Ovary (tissue), 9 donors: ENCODE data around the gene SLC25A11. TPM values are rescaled to one million over a fixed set of nuclear protein-coding genes. Genes with fewer than 3 reads are reported as not detected.
A peak's percentile ranks its signal among the peaks of the same experiment; 100 is the strongest.

Experiments used
- DNase-seq, 5 donors: peaks; one replicate each; pipeline ENCODE4 v3.0.0-alpha.2; 2019 to 2020
- H3K27ac ChIP-seq, 2 donors: fragments of 200-600 bp; one replicate each; pipeline versions ENCODE4 v1.5.1 to v1.8.0; 2019 to 2022
- H3K27me3 ChIP-seq: fragments of 200-600 bp; one replicate; pipeline ENCODE4 v1.8.0; 2022
- H3K36me3 ChIP-seq: fragments of 200-600 bp; sonication (generic); one replicate; pipeline ENCODE4 v1.5.1; 2019
- H3K4me1 ChIP-seq: one replicate; pipeline ENCODE4 v1.8.1; 2013; ENCODE audit warnings: mild to moderate bottlenecking, moderate library complexity; ENCODE audit not compliant: insufficient read depth
- H3K4me3 ChIP-seq: fragments of 200-600 bp; sonication (generic); one replicate; pipeline ENCODE4 v1.5.1; 2017
- H3K9me3 ChIP-seq, 2 donors: fragments of 200-600 bp in 1 of 2; sonication (generic) in 1 of 2; one replicate each; pipeline versions ENCODE4 v1.5.1 to v1.8.1; 2013 to 2019; ENCODE audit warnings: mild to moderate bottlenecking in 1 of 2, moderate library complexity in 1 of 2
- EP300 ChIP-seq: sonication (generic); formaldehyde crosslinking; IDR thresholded peaks from one replicate; pipeline ENCODE4 v1.6.1; 2017; ENCODE audit warnings: antibody characterized with exemption
- POLR2A ChIP-seq: fragments of 450-650 bp; IDR thresholded peaks from one replicate; pipeline ENCODE4 v1.6.1; 2017; ENCODE audit warnings: antibody characterized with exemption, mild to moderate bottlenecking, moderate library complexity
- WGBS, 3 donors: extraction: QIAGEN DNeasy Blood & Tissue Kit in 1 of 3; methylation state at CpG; one replicate each; pipeline versions ENCODE4 v1.1.5 to v1.1.7; 2013 to 2017; 5-methylcytosine and 5-hydroxymethylcytosine counted together
- intact Hi-C, 4 donors: fragments of 100-400 bp; cut with DNase I; formaldehyde crosslinking; loops; one replicate each; pipeline versions ENCODE4 v1.11.0 to v1.15.1; 2022 to 2023
- polyA plus RNA-seq, 2 donors: library from polyadenylated mRNA; stranded (reverse); fragments of 200-250 nt in 1 of 2; fragments of 350-450 nt in 1 of 2; fragmentation: Illumina TruSeq in 1 of 2; extraction: RNeasy Lipid Tissue Mini Kit (QIAGEN cat#74804) in 1 of 2; gene quantifications; one replicate each; pipeline ENCODE4 v1.2.3, GENCODE V29; 2013 to 2014
- total RNA-seq, 7 donors: library from RNA; depleted of rRNA in 2 of 7; stranded (reverse); fragments of >200 nt in 2 of 7; fragmentation: NEBNext Ultra II Directional in 3 of 7; extraction: Animal tissue kit (Norgen Biotek cat#: 25700) in 3 of 7; gene quantifications; one replicate each; pipeline versions ENCODE4 v1.1.0 to v1.2.4, GENCODE V29; 2016 to 2023
- TF ChIP-seq, protein P1 (sequence below), 3 donors: fragments of 450-650 bp in 2 of 3; fragments of 200-600 bp in 1 of 3; IDR thresholded peaks; one replicate each; pipeline versions ENCODE4 v1.5.1 to v1.8.0; 2016 to 2022; ENCODE audit warnings: antibody characterized with exemption in 3 of 3, mild to moderate bottlenecking in 1 of 3
- donor health status: DM: no; HTN: no; CAD: no; lungs with moderate emphysema.
- donor health status: DM: no; HTN: no; CAD: no.
- donor health status: Bipolar disorder and iron deficiency.
- donor health status: DM: yes; HTN: yes; CAD: no.
- donor health status: DM: no; HTN: no; CAD: no.
- donor health status: DM: yes; HTN: yes; CAD: no.

Gene SLC25A11
- total and polyA plus RNA-seq, 9 donors, result 12.7 to 55.4 (median 42.3) TPM

DNA sequence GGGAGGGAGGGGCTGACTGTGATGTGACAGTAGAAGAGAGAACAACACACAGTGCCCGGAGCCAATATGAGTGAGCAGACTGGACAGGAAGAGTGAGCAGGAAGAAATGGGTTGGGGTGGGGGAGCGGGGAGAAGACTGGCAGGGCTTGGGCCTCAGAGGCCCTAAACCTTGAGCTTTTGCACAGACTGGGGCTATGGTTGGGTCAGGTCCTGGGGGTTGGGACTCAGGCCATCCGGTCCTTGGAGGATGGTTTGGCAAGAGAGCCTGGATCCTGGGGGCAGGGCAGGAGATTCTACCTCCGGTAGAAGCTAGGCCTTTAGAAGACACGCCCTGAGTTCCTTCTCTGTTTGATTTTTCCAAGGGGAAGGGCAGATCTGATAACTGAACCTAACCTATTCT lies 46.6 kb upstream of the SLC25A11 start:
- TF ChIP-seq POLR2A, result no peak
- TF ChIP-seq EP300, result no peak
- TF ChIP-seq, protein P1, sequence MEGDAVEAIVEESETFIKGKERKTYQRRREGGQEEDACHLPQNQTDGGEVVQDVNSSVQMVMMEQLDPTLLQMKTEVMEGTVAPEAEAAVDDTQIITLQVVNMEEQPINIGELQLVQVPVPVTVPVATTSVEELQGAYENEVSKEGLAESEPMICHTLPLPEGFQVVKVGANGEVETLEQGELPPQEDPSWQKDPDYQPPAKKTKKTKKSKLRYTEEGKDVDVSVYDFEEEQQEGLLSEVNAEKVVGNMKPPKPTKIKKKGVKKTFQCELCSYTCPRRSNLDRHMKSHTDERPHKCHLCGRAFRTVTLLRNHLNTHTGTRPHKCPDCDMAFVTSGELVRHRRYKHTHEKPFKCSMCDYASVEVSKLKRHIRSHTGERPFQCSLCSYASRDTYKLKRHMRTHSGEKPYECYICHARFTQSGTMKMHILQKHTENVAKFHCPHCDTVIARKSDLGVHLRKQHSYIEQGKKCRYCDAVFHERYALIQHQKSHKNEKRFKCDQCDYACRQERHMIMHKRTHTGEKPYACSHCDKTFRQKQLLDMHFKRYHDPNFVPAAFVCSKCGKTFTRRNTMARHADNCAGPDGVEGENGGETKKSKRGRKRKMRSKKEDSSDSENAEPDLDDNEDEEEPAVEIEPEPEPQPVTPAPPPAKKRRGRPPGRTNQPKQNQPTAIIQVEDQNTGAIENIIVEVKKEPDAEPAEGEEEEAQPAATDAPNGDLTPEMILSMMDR (IDR thresholded peaks at IDR 0.05), result no peak
- Histone ChIP-seq H3K36me3 (no peaks in the 10 kb centered on the region), H3K9me3 (no peaks in the 10 kb centered on the region), H3K27me3 (no peaks in the 10 kb centered on the region), H3K4me3 (peak overlapping the region; percentile 51), H3K27ac (peak overlapping the region; percentile 95 to 97), H3K4me1 (peaks cover 11% of the 10 kb centered on the region)
- DNase-seq, result peak in 2 of 5 donors; percentile 21 to 45
- 46 to 55% (median 50%) methylated on average over 5 of the region's 5 CpGs for WGBS, 3 donors
- intact Hi-C loops, result loop anchor here in 1 of 4 donors (5.0 kb wide), 1 partner anchor 79 kb away; no protein-coding TSS in a partner anchor

DNA sequence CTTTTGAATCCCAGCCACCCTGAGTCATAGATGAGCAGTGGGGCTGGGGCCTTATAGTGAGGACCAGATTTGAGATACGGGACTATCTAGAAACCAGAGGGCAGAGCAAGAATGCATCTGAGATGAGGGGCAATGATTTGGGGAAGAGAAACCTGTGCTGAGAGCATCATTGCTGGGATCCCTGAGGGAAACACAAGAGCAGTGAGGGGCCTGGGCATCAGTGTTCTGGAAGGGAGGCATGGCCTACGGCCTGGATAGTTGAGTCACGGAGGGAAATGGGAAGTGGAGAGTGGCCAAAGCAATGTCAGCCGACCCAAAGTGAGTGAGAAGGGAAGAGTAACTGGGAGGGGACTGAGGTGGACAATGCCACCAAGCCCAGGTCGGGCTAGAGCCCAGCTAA lies 42.5 kb upstream of the SLC25A11 start:
- Histone ChIP-seq H3K36me3 (no peaks in the 10 kb centered on the region), H3K4me3 (no peak overlapping the region), H3K4me1 (peaks cover 4% of the 10 kb centered on the region), H3K27me3 (no peaks in the 10 kb centered on the region), H3K9me3 (no peaks in the 10 kb centered on the region), H3K27ac (no peak overlapping the region)
- intact Hi-C loops, result loop anchor here in 1 of 4 donors (5.0 kb wide), 1 partner anchor 80 kb away; no protein-coding TSS in a partner anchor
- no peak for TF ChIP-seq POLR2A
- no peak for TF ChIP-seq EP300
- TF ChIP-seq, protein P1 (IDR thresholded peaks at IDR 0.05), result no peak
- WGBS, 3 donors, result 58 to 73% (median 63%) methylated on average over 5 of the region's 5 CpGs
- no peak for DNase-seq

DNA sequence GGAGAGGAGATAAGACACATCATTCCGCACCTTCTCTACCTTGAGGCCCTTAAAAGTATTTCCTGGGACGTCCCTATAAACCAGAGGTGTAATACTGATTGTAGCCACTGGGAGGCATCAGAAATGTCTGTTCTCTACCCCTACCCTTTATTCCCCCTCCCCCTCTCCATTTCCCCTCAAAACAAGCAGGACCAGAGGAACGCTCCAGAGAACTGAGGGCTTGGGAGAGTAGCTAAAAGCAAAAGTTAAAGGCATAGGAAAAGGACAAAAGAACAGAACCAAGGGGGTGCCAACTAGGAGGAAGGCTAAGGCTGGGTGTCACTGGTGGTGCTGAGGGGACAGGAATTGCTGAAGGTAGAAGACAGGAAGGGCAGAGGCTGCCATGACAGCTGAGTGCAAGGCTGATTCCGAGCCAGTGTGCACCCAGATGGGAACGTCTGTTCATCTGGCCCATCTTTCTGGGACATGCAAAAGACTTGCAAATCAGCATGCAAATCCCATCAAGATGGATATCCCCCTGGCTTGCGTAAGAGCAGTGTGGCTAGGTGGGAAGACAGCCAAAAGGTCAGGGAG lies 40.9 kb upstream of the SLC25A11 start:
- Histone ChIP-seq H3K4me1 (no peaks in the 10 kb centered on the region), H3K36me3 (no peaks in the 10 kb centered on the region), H3K27ac (no peak overlapping the region), H3K4me3 (no peak overlapping the region), H3K27me3 (no peaks in the 10 kb centered on the region), H3K9me3 (no peaks in the 10 kb centered on the region)
- 33 to 38% (median 35%) methylated on average over 6 of the region's 6 CpGs for WGBS, 3 donors
- no peak for DNase-seq
- intact Hi-C loops, result loop anchor here in 1 of 4 donors (5.0 kb wide), 1 partner anchor 82 kb away; no protein-coding TSS in a partner anchor
- no peak for TF ChIP-seq EP300
- TF ChIP-seq, protein P1 (IDR thresholded peaks at IDR 0.05), result peak; percentile 46 to 60 (median 47)

DNA sequence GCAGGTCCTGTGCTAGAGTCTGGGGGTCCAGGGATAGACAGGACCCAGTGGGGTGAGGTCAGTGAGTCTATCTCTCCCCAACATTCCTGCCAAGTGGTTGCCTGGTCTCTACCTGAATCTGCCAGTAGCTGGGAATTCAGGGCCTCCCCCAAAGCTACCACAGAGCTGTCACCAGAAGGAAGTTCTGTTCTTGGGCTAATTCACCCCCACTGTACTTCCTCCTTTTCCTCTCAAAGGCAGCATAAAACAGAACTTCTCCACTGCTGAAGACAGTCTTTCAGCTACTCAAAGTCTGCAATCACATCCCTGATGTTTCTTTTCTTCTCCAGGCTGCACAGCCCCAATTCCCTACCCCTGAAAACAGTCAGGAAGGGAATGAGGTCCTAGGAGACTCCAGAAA lies 38.9 kb upstream of the SLC25A11 start:
- Histone ChIP-seq H3K27me3 (no peaks in the 10 kb centered on the region), H3K4me1 (no peaks in the 10 kb centered on the region), H3K9me3 (no peaks in the 10 kb centered on the region), H3K4me3 (no peak overlapping the region), H3K36me3 (no peaks in the 10 kb centered on the region), H3K27ac (no peak overlapping the region)
- TF ChIP-seq, protein P1 (IDR thresholded peaks at IDR 0.05), result no peak
- no peak for TF ChIP-seq POLR2A
- no peak for TF ChIP-seq EP300
- DNase-seq, result no peak
- intact Hi-C loops, result no loop called here
